Subcutaneous abdominal adipose tissue (tissue), 5 donors: ENCODE data around the gene PRDX2.

Experiments
- H3K27ac ChIP-seq: one replicate; pipeline ENCODE4 v1.7.0; 2013; ENCODE audit warnings: low read depth, mild to moderate bottlenecking, inconsistent platforms, low read length, moderate library complexity
- H3K27me3 ChIP-seq, 5 donors: one replicate each; pipeline ENCODE4 v1.7.0; 2013; ENCODE audit warnings: low read length in 5 of 5, inconsistent platforms in 1 of 5; ENCODE audit not compliant: control insufficient read depth in 5 of 5, insufficient read depth in 4 of 5
- H3K36me3 ChIP-seq, 5 donors: one replicate each; pipeline ENCODE4 v1.7.0; 2013; ENCODE audit warnings: low read length in 5 of 5; ENCODE audit not compliant: control insufficient read depth in 5 of 5, insufficient read depth in 5 of 5
- H3K4me1 ChIP-seq, 5 donors: one replicate each; pipeline ENCODE4 v1.7.0; 2013; ENCODE audit warnings: low read length in 5 of 5, mild to moderate bottlenecking in 3 of 5, moderate library complexity in 1 of 5; ENCODE audit not compliant: control insufficient read depth in 5 of 5, insufficient read depth in 5 of 5
- H3K4me3 ChIP-seq, 5 donors: one replicate each; pipeline ENCODE4 v1.7.0; 2013; ENCODE audit warnings: low read length in 5 of 5, low read depth in 1 of 5
- H3K9ac ChIP-seq, 5 donors: one replicate each; pipeline ENCODE4 v1.7.0; 2013; ENCODE audit warnings: low read length in 5 of 5, mild to moderate bottlenecking in 4 of 5, moderate library complexity in 3 of 5
- H3K9me3 ChIP-seq, 5 donors: one replicate each; pipeline ENCODE4 v1.7.0; 2013; ENCODE audit warnings: low read length in 5 of 5; ENCODE audit not compliant: control insufficient read depth in 5 of 5
- donor health status: healthy.
- donor health status: healthy.
- donor health status: healthy.
- donor health status: healthy.
- donor health status: healthy.

The PRDX2 gene

DNA sequence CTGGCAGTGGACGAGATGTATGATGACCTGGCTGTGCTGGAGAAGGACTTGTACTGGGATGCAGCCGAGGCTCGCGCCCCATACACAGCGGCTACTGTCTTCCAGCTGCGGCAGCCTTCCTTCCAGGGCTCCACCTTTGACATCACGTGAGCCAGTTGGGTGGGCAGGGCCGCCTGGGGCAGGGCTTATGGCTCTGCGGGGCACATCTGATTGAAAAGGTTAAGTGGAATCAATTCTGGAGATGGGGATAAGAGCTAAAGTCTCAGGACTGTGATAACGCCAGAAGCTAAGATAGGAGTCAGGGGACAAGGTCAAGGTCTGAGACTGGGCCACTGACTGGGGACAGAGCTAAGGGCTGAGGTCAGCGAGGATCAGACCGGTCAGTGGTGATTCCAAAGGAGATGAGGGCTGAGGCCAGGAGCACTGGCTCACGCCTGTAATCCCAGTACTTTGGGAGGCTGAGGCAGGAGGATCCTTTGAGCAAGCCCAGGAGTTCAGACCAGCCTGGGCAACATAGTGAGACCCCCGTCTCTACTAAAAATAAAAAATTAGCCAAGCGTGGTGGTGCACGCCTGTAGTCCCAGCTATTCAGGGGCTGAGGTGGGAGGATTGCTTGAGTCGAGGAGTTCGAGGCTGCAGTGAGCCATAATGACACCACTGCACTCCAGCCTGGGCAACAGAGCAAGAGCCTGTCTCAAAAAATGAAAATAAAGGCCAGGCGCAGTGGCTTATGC is 45.3 kb downstream of the PRDX2 start:
- no peak overlapping the region for H3K27ac ChIP-seq
- peaks cover 0 to 20% (median 7%) of the 10 kb centered on the region in 5 donors for H3K4me1 ChIP-seq
- no peaks in the 10 kb centered on the region for H3K36me3 ChIP-seq
- no peak overlapping the region for H3K9ac ChIP-seq
- H3K9me3 ChIP-seq = no peaks in the 10 kb centered on the region
- H3K27me3 ChIP-seq = peaks cover 1 to 13% (median 12%) of the 10 kb centered on the region in 5 donors
- H3K4me3 ChIP-seq = no peak overlapping the region

DNA sequence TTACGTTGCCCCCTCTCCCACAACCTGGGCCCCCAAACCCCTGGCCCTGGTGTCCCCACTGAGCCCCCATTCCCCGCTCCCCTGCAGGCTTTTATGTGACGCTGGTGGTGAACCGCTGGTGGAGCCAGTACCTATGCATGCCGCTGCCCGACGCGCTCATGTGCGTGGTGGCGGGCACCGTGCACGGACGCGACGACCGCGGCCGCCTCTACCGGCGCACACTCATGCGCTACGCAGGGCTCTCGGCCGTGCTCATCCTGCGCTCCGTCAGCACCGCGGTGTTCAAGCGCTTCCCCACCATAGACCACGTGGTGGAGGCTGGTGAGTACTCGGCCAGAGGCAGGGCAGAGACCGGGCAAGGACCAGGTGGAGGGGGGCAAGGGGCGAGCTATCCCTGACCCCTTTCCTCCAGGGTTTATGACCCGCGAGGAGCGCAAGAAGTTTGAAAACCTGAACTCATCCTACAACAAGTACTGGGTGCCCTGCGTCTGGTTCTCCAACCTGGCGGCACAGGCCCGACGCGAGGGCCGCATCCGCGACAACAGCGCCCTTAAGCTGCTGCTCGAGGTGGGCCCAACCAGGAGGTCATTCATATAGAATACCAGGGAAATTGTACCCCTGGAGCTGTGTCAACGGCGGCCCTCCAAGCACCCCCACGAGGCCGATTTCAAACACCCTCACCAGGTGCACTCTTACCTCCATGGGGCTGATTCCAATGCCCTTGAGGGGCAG is 47.0 kb downstream of the PRDX2 start:
- Histone ChIP-seq H3K9me3 (no peaks in the 10 kb centered on the region), H3K27ac (no peak overlapping the region), H3K9ac (no peak overlapping the region), H3K27me3 (peaks cover 10 to 28% (median 24%) of the 10 kb centered on the region in 5 donors), H3K36me3 (no peaks in the 10 kb centered on the region), H3K4me3 (no peak overlapping the region), H3K4me1 (peaks cover 0 to 14% (median 7%) of the 10 kb centered on the region in 5 donors)

DNA sequence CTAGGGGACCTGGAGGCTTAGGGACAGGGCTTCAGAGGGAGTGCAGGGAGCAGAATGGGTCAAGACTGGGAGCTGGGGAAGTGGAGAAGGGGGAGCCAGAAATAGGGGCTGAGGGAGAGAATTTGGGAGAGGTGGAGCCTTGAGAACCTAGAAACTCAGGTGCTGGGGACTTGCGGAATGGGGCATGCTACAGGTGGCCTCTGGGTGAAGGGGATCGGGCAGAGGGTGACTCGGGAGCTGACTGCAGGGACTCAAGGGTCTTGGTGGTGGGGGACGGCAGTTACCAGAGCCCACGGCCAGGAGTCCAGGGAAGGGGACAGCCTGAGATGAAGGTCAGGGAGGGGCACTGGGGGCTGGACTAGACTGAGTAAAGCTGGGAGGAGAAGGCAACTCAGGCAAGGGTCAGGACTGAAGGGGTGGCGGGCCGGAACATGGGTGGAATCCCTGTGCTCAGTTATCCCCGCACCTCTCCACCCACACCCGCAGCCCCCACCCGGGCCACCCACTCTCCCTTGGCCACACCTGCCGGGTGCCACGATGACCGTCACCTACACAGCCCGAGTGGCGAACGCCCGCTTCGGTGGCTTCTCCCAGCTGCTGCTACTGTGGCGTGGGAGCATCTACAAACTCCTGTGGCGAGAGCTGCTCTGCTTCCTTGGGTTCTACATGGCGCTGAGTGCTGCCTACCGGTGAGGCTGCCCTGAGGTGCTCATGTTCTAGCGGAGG is 49.4 kb downstream of the PRDX2 start:
- Histone ChIP-seq H3K36me3 (peaks cover 0 to 12% (median 11%) of the 10 kb centered on the region in 5 donors), H3K9ac (no peak overlapping the region), H3K4me3 (no peak overlapping the region), H3K9me3 (peaks cover 0 to 7% (median 3%) of the 10 kb centered on the region in 5 donors), H3K27me3 (peaks cover 10 to 28% (median 24%) of the 10 kb centered on the region in 5 donors), H3K4me1 (peaks cover 0 to 4% (median under 1%) of the 10 kb centered on the region in 5 donors), H3K27ac (no peak overlapping the region)

GRCh38 chr19:12751635-12752034 is 50.0 kb downstream of the PRDX2 start, which contains the start of gene BEST2:
Gene BEST2, plus strand, starts transcription at chr19:12751791. Its CDS starts 802 bp downstream, at chr19:12752593.
- Histone ChIP-seq H3K4me3 (no peak within 1 kb of the TSS), H3K9me3 (peaks cover 0 to 8% (median 3%) of the 10 kb centered on the region in 5 donors), H3K4me1 (no peaks in the 10 kb centered on the region), H3K27ac (no peak within 1 kb of the TSS), H3K9ac (no peak within 1 kb of the TSS), H3K27me3 (peaks cover 10 to 28% (median 24%) of the 10 kb centered on the region in 5 donors), H3K36me3 (peaks cover 0 to 18% (median 15%) of the 10 kb centered on the region in 5 donors)

DNA sequence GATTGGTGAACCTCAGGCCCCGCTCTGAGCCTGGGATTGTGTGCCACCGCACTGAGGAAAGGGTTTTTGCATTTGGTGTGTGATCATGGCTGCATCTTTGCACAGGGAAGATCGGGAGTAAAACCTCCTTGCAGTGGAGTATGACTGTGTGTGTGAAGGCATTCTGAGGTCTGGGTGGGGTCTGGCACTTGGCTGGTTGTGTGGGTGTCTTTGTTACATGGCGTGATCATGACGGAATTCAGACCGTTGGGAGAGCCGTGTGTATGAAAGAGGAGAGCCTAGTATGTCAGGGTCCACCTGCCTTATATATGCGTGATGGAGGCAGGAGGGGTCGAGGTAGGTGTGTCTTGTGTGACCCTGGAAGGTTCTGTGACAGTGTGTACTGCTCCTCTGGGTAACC is 50.7 kb downstream of the PRDX2 start:
- H3K4me1 ChIP-seq = no peaks in the 10 kb centered on the region
- H3K36me3 ChIP-seq = peaks cover 0 to 25% (median 21%) of the 10 kb centered on the region in 5 donors
- peaks cover 0 to 8% (median 3%) of the 10 kb centered on the region in 5 donors for H3K9me3 ChIP-seq
- H3K9ac ChIP-seq = no peak overlapping the region
- no peak overlapping the region for H3K4me3 ChIP-seq
- H3K27me3 ChIP-seq = peaks cover 10 to 28% (median 24%) of the 10 kb centered on the region in 5 donors
- no peak overlapping the region for H3K27ac ChIP-seq

DNA sequence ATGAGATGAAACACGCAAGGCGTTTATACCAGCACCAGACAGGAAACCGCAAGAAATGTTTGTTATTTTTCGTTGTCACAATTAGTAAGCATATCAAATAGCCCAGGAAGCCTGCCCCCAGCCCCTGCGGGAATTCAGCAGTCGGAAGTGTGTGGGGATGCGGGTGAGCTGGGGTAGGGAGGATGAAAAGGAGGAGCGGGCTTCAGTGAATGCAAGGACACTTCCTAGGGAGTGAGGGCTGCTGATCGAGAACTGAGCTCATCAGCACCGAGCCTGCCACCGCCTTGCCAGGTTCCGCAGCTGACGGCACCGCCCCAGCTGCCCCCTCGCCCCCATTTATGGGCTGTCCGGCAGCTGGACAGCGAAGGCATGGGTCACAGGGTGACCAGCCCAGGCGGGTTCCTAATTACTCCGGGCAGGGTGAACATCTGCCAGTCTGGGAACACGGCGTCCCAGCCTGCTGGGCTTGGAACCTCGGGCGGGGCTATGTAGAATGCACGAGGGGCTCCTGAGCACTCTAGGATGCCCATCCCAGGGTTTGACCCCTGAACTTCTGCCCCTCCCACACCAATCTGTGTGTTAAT is 51.6 kb downstream of the PRDX2 start:
- H3K27ac ChIP-seq = no peak overlapping the region
- H3K4me3 ChIP-seq = no peak overlapping the region
- no peaks in the 10 kb centered on the region for H3K4me1 ChIP-seq
- H3K36me3 ChIP-seq = peaks cover 0 to 33% (median 30%) of the 10 kb centered on the region in 5 donors
- peaks cover 10 to 28% (median 24%) of the 10 kb centered on the region in 5 donors for H3K27me3 ChIP-seq
- peaks cover 0 to 8% (median 3%) of the 10 kb centered on the region in 5 donors for H3K9me3 ChIP-seq
- no peak overlapping the region for H3K9ac ChIP-seq

DNA sequence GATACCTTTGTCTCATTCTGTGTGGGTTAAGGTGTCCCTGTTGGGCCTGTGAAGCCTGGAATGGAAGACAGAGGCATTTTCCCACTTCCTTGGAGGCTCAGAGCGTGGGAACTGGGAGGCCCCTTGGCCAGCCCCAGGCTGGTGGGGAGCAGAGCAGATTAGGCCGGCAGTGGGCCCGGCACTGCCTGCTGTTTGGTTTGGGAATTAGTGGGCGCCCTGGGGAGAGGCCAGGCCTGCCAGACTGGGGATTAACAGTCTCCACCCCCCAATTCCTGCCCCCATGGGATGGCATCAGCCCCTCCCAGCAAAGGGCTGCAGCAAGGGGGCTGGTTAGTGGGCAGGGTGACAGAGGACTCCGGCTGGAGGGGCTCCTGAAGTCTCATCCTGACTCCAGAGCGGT is 53.1 kb downstream of the PRDX2 start:
- Histone ChIP-seq H3K27me3 (peaks cover 10 to 27% (median 21%) of the 10 kb centered on the region in 5 donors), H3K9me3 (peaks cover 0 to 8% (median 3%) of the 10 kb centered on the region in 5 donors), H3K36me3 (peaks cover 0 to 44% (median 37%) of the 10 kb centered on the region in 5 donors), H3K9ac (no peak overlapping the region), H3K4me3 (no peak overlapping the region), H3K4me1 (no peaks in the 10 kb centered on the region), H3K27ac (no peak overlapping the region)
